ENCODE results near the gene SERPINA4.

DNA sequence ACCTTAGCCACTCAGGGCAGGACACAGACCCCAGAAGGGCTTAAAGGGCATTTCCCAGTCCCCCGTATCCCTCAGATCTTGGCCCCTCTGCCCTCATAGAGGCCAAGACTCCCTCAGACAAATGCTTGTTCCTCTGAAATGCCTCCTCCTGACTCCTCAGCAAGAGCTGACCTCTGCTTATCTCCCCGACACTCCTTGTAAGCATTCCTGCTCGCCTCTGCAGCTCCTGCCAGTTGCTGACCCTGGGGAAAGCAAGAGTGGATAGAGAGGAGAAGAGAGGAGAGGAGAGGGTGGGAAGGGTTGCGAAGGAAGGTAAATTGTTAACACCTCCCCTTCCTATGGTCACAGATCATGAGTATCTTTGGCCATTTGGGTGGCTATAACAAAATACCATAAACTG lies 27.1 kb downstream of the SERPINA4 start:
- TF ChIP-seq, protein P1, sequence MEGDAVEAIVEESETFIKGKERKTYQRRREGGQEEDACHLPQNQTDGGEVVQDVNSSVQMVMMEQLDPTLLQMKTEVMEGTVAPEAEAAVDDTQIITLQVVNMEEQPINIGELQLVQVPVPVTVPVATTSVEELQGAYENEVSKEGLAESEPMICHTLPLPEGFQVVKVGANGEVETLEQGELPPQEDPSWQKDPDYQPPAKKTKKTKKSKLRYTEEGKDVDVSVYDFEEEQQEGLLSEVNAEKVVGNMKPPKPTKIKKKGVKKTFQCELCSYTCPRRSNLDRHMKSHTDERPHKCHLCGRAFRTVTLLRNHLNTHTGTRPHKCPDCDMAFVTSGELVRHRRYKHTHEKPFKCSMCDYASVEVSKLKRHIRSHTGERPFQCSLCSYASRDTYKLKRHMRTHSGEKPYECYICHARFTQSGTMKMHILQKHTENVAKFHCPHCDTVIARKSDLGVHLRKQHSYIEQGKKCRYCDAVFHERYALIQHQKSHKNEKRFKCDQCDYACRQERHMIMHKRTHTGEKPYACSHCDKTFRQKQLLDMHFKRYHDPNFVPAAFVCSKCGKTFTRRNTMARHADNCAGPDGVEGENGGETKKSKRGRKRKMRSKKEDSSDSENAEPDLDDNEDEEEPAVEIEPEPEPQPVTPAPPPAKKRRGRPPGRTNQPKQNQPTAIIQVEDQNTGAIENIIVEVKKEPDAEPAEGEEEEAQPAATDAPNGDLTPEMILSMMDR (tag by site-specific recombination; IDR thresholded peaks at IDR 0.05): no peak
- TF ChIP-seq ZSCAN23 (tag by site-specific recombination; IDR thresholded peaks at IDR 0.05) (no peak), ZNF266 (tag by site-specific recombination; IDR thresholded peaks at IDR 0.05; ENCODE audit: low read depth) (no peak)

Measured in HEK293 (cell line).